GM12801 (cell line): ENCODE data around the gene OLFM2.

Source experiments
- CTCF ChIP-seq: IDR thresholded peaks from one replicate; pipeline ENCODE4 v1.5.1; 2011; ENCODE audit warnings: control low read depth; ENCODE audit not compliant: insufficient read length; ENCODE audit errors: extremely low read depth

Gene OLFM2

DNA sequence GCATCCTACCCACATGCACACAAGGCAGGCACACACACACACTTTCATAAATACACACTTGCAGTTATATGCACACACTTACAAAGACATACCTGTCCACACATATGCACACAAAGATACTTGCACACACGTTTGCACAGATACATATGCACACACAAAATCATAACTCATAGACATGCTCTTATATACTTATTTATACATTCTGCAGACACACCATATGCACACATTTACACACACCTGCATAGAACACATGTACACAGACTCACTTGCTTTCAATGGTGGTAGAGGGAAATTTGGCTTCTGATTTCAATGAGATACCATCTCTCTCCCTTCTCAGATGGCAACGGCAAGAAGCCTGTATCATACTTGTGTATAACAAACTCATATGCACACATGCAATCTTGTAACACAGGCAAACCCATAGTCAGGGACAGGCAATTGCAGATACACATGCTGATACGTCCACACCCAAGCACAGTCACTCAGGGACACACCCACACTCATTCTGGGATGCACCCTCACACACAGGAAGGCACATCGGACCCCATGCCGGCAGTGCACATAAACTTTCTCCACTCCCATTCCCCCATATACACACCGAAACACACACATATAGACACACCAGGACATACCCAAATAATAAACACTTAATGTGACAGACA lies 24.7 kb downstream of the OLFM2 start:
- TF ChIP-seq CTCF, result no peak

DNA sequence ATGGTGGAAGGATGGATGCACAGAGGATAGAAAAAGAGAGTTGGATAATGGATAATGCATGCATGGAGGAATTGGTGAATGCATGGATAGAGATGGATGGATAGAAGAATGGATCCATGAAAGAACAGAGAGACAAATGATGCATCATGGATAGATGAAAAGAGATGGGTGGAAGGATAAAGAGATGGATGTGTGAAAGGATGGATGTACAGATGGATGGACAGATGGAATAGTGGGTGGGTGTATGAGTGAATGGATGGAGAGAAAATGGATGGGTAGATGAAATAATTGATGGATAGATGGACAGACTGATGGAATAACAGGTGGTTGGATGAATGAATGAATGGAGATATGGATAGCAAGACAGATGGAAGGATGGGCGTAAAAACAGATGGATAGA lies 25.7 kb downstream of the OLFM2 start:
- TF ChIP-seq CTCF, result no peak

DNA sequence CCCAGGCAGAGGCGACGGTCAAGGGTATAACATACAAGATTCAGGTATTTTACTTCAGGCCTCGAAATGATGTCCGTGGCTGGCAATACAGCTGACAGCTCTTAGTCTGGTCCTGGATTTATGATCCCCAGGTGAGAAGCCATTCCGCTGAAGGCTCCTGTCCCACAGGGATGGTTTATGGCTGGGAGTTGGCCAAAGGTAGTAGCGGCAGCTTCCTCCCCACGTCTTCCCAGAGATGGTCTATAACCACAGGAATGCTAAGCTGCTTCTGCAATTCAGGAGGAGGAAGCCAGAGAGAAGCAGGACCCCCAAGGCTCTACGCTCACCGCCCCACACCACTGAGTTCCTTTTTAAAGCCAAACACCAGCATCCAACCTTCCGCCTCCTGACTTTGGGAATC lies 27.1 kb downstream of the OLFM2 start:
- no peak for TF ChIP-seq CTCF

GRCh38 chr19:9906475-9907087 lies 29.7 kb downstream of the OLFM2 start:
- TF ChIP-seq CTCF, result no peak

- no peak for TF ChIP-seq CTCF
Observed at GRCh38 chr19:9903336-9903735, 33.0 kb downstream of the OLFM2 start.

DNA sequence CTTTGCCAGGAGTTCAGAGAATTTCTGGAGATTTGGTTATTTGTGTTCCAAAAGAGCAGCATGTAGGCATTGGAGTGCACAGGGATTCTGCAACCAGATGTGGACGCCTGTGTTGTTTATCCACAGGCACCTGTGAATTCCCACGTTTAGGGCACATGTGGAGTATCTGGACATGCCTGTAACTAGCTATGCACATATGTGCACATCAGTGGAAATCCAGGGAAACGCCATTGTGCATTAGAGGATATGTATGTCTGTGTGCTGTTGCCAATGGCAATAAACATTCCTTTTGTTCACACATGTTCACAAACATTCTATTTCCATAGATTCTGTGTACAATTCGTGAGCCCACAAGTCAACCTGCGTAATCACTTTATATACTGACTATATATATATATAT lies 34.7 kb downstream of the OLFM2 start:
- no peak for TF ChIP-seq CTCF

DNA sequence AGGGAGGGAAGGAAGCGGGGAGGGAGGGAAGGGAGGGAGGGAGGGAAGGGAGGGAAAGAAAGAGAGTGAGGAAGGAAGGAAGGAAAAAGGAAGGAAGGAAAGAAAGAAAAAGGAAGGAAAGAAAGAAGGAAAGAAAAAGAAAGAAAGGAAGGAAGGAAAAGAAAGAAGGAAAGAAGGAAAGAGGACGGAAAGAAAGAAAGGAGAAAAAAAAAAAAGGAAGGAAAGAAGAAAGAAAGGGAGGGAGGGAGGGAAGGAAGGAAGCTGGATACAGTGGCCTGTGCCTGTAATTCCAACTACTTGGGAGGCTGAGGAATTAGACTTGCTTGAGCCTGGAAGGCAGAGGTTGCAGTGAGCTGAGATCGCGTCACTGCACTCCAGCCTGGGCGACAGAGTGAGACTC lies 35.3 kb downstream of the OLFM2 start:
- TF ChIP-seq CTCF, result no peak
